HTR-8/SVneo (cell line): Measurements from ENCODE around the gene EIF1AD.

Source experiments
- DNase-seq: peaks from one replicate; pipeline ENCODE4 v3.0.0; 2011; ENCODE audit warnings: low spot score, mixed read lengths; ENCODE audit not compliant: insufficient read length
- FAIRE-seq: peaks from 2 replicates; lab custom pipeline; 2011; peaks lifted over from hg19 to GRCh38; lab: Jason Lieb, UNC

The EIF1AD gene

GRCh38 chr11:66006891-66007176 is 4.9 kb upstream of the EIF1AD start:
- FAIRE-seq (no peak), DNase-seq (no peak)

- FAIRE-seq (peak; percentile 9), DNase-seq (no peak)
Measured at GRCh38 chr11:66006134-66006890, 4.4 kb upstream of the EIF1AD start.

- FAIRE-seq (no peak), DNase-seq (no peak)
Measured at GRCh38 chr11:66004186-66004585, 2.2 kb upstream of the EIF1AD start.

- no peak for FAIRE-seq
- DNase-seq = no peak
Measured at GRCh38 chr11:66003291-66003690, 1.3 kb upstream of the EIF1AD start.

- FAIRE-seq (no peak), DNase-seq (peak; percentile 71)
Measured at GRCh38 chr11:66002648-66003225, 780 bp upstream of the EIF1AD start.

GRCh38 chr11:65997286-65997685 is 4.7 kb downstream of the EIF1AD start:
- FAIRE-seq = no peak

GRCh38 chr11:65992056-65992455 is 9.9 kb downstream of the EIF1AD start:
- FAIRE-seq (no peak), DNase-seq (no peak)

More at GRCh38 chr11:65997286-65997685, 4.7 kb downstream of the EIF1AD start:
- no peak for DNase-seq

- FAIRE-seq (peak; percentile 100), DNase-seq (peak; percentile 97)
Measured at GRCh38 chr11:65988791-65989592, 13.0 kb downstream of the EIF1AD start.

- FAIRE-seq (no peak), DNase-seq (no peak)
Measured at GRCh38 chr11:65987336-65987735, 14.6 kb downstream of the EIF1AD start.

GRCh38 chr11:65983589-65983987 is 18.4 kb downstream of the EIF1AD start:
- peak; percentile 87 for FAIRE-seq
- DNase-seq = no peak

GRCh38 chr11:65982824-65983588 is 19.0 kb downstream of the EIF1AD start:
- no peak for DNase-seq
- no peak for FAIRE-seq

GRCh38 chr11:65981972-65982823 is 19.8 kb downstream of the EIF1AD start:
- peak; percentile 66 for FAIRE-seq

GRCh38 chr11:65981101-65981740 is 20.7 kb downstream of the EIF1AD start:
- FAIRE-seq (peak; percentile 13), DNase-seq (no peak)

More at GRCh38 chr11:65981972-65982823, 19.8 kb downstream of the EIF1AD start:
- DNase-seq = no peak

GRCh38 chr11:65979261-65979759 is 22.6 kb downstream of the EIF1AD start:
- DNase-seq (no peak), FAIRE-seq (no peak)

- FAIRE-seq = no peak
Measured at GRCh38 chr11:65978391-65979238, 23.3 kb downstream of the EIF1AD start.

GRCh38 chr11:65977621-65978390 is 24.2 kb downstream of the EIF1AD start:
- no peak for FAIRE-seq
- no peak for DNase-seq

More at GRCh38 chr11:65978391-65979238, 23.3 kb downstream of the EIF1AD start:
- no peak for DNase-seq
